Hepatocyte (in vitro differentiated cells): ENCODE measurements around the gene NCOA3.

Experiments used
- EZH2 ChIP-seq: fragments of 200-600 bp; sonication (generic); IDR thresholded peaks from 2 replicates; pipeline ENCODE4 v1.6.1; 2016; ENCODE audit warnings: antibody characterized with exemption, mild to moderate bottlenecking, borderline replicate concordance
- TF ChIP-seq, protein P1 (sequence below): fragments of 200-600 bp; sonication (generic); IDR thresholded peaks from 2 replicates; pipeline ENCODE4 v1.5.1; 2016; ENCODE audit warnings: antibody characterized with exemption, mild to moderate bottlenecking; ENCODE audit not compliant: poor library complexity

DNA sequence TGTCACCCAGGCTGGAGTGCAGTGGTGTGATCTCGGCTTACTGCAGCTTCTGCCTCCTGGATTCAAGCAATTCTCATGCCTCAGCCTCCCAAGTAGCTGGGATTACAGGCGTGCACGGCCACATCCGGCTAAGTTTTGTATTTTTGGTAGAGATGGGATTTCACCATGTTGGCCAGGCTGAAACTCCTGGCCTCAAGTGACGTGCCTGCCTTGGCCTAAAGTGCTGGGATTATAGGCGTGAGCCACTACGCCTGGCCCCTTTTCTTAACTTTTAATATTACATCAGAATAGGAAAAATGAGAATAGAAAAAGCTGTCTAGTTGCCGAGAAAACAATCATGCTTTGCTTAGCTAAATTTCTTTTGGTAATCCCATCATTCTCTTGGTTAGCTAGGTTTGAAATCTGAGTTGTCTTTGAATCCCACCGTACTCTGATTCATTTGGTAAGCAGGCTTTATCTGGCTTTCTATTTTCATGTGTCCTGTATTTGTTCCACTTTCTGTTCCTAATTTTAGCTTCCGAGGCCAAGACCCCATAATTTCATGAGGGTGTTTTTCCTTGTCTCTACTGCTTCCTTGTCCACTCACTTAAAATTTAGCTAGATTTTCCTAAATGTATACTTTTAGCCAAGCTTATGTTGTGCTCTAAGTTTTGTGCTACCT is 83.5 kb downstream of the NCOA3 start:
- no peak for TF ChIP-seq EZH2
- TF ChIP-seq, protein P1, sequence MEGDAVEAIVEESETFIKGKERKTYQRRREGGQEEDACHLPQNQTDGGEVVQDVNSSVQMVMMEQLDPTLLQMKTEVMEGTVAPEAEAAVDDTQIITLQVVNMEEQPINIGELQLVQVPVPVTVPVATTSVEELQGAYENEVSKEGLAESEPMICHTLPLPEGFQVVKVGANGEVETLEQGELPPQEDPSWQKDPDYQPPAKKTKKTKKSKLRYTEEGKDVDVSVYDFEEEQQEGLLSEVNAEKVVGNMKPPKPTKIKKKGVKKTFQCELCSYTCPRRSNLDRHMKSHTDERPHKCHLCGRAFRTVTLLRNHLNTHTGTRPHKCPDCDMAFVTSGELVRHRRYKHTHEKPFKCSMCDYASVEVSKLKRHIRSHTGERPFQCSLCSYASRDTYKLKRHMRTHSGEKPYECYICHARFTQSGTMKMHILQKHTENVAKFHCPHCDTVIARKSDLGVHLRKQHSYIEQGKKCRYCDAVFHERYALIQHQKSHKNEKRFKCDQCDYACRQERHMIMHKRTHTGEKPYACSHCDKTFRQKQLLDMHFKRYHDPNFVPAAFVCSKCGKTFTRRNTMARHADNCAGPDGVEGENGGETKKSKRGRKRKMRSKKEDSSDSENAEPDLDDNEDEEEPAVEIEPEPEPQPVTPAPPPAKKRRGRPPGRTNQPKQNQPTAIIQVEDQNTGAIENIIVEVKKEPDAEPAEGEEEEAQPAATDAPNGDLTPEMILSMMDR, result no peak
